Dermis microvascular lymphatic vessel endothelial cell (primary cell): Measurements from ENCODE around the gene TAB2. TPM values are rescaled to one million over a fixed set of nuclear protein-coding genes. Genes with fewer than 3 reads are reported as not detected.
"Not testable (repeated sequence)": the region's sequence is repeated elsewhere in the genome, so short reads cannot be mapped to it uniquely, and the experiment has no call there.

Source experiments
- DNase-seq, 2 donors: peaks; one replicate each; pipeline versions ENCODE4 v3.0.0 to v3.0.0-alpha.2; 2010; ENCODE audit warnings: low read depth in 2 of 2
- total RNA-seq: library from RNA; depleted of rRNA; stranded (reverse); fragments of >200 nt; gene quantifications from 2 replicates; pipeline ENCODE4 v1.2.1, GENCODE V29; 2014

The TAB2 gene
- total RNA-seq, 1 donor from 2014 or later, result 11.4 TPM

DNA sequence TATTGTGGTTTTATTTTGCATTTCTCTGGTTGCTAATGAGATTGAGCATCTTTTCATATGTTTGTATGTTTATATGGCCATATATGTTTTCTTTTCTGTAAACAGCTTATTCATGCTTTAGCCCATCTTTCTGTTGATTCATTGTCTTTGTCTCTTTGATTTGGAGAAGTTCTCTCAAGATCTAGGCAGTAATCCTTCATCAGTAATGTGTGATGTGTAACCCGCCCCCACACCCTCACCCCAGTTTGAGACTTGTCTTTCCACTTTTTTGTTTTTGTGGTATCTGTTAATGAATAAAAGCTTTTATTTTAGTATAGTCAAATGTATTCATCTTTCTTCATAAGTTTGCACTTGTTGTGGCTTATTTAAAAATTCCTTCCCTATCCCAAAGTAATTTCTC lies 141.3 kb downstream of the TAB2 start:
- DNase-seq, result no peak

DNA sequence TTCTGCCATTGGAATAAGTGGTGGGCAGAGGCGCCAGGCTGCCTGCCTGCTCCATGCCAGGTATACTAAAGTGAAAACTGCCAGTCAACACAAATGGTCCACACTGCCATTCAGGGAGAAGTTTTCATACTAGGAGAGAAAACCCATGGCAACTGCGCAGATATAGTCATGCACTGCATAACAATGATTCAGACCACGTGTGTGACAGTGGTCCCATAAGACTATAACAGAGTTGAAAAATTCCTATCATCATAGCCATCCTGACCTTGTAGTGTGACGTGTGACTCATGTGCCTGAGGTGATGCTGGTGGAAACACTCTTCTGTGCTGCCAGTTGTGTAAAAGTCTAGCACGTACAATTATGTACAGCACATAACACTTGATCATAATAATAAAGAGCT lies 142.2 kb downstream of the TAB2 start:
- DNase-seq, result no peak

DNA sequence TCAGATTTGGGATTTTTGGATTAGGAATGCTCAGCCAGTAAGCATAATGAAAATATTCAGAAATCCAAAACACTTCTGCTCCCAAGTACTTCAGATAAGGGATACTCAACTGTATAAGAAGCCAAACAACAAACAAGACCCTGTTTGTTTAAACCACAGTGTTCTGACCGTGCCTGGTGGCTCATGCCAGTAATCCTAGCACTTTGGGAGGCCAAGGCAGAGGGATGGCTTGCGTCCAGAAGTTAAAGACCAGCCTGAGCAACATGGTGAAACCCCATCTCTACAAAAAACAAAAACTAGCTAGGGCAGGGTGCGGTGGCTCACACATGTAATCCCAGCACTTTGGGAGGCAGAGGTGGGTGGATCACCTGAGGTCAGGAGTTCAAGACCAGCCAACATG lies 142.7 kb downstream of the TAB2 start:
- not testable (repeated sequence) for DNase-seq

Other genes with a start within 250 kb of the TAB2 start
- gene SUMO4, start 82.5 kb downstream of the TAB2 start, total RNA-seq, result 0.26 and 1.0 TPM in 2 replicates
- gene ZC3H12D, start 167.3 kb downstream of the TAB2 start, total RNA-seq, result under 0.01 TPM in 2 replicates
- 18.6 and 18.9 TPM in 2 replicates for gene PPIL4, start 228.3 kb downstream of the TAB2 start, total RNA-seq
- 35.8 and 39.1 TPM in 2 replicates for gene GINM1, start 248.7 kb downstream of the TAB2 start, total RNA-seq